GM23338 (cell line): ENCODE measurements around the gene FAM83C.

Experiments used
- EZH2 ChIP-seq: fragments of 200-600 bp; sonication (generic); IDR thresholded peaks from one replicate; pipeline ENCODE4 v1.8.0; 2017; ENCODE audit warnings: antibody characterized with exemption, mild to moderate bottlenecking, low read depth; ENCODE audit not compliant: unreplicated experiment
- EZH2phosphoT487 ChIP-seq: fragments of 200-600 bp; sonication (generic); IDR thresholded peaks from one replicate; pipeline ENCODE4 v1.8.1; 2018; ENCODE audit warnings: antibody characterized with exemption; ENCODE audit not compliant: unreplicated experiment
- TF ChIP-seq, protein P1 (sequence below), 2 experiments: fragments of 200-600 bp in 1 of 2; sonication (generic) in 1 of 2; conservative IDR thresholded peaks; 2 replicates each; pipeline versions ENCODE4 v1.5.1 to v1.6.1; 2016 to 2017; ENCODE audit warnings: antibody characterized with exemption in 2 of 2, low read depth in 2 of 2, mild to moderate bottlenecking in 2 of 2, moderate library complexity in 1 of 2

DNA sequence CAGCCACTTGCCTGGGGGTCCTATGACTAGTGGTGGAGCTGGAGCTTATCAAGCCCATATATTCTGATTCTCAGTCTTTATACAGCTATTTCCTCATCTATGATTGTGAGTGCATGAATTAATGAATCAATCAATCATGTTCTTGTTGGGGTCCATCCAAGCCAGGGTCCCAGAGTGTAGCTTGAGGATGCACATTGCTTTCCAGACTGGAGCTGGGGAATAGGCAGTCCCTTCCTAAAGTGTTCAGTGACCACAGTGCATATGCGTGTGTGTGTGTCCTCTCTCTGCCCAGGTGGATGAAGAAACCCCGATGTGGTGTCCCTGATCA lies 40.6 kb downstream of the FAM83C start:
- no peak for TF ChIP-seq EZH2
- TF ChIP-seq EZH2phosphoT487 = no peak
- TF ChIP-seq, protein P1, sequence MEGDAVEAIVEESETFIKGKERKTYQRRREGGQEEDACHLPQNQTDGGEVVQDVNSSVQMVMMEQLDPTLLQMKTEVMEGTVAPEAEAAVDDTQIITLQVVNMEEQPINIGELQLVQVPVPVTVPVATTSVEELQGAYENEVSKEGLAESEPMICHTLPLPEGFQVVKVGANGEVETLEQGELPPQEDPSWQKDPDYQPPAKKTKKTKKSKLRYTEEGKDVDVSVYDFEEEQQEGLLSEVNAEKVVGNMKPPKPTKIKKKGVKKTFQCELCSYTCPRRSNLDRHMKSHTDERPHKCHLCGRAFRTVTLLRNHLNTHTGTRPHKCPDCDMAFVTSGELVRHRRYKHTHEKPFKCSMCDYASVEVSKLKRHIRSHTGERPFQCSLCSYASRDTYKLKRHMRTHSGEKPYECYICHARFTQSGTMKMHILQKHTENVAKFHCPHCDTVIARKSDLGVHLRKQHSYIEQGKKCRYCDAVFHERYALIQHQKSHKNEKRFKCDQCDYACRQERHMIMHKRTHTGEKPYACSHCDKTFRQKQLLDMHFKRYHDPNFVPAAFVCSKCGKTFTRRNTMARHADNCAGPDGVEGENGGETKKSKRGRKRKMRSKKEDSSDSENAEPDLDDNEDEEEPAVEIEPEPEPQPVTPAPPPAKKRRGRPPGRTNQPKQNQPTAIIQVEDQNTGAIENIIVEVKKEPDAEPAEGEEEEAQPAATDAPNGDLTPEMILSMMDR (conservative IDR thresholded peaks at IDR 0.05; ENCODE audit: low read depth in 2 of 2) = no peak
